ENCODE results near the gene KLC1. TPM values are rescaled to one million over a fixed set of nuclear protein-coding genes. Genes with fewer than 3 reads are reported as not detected.

KLC1 gene
- total and polyA plus RNA-seq, 2 of the 13 experiments (the other 11 are each of a cell fraction or from before 2014, with no cell fraction given): 53.2 to 63.5 TPM

GRCh38 chr14:103715052-103716000 is 86.3 kb downstream of the KLC1 start, which contains the start of the genes XRCC3 and ZFYVE21 (continued):
- no peak for TF ChIP-seq ZHX2 (IDR thresholded peaks at IDR 0.05; ENCODE audit: low read depth)
- peak; percentile 72 for TF ChIP-seq ZHX2 (CRISPR knock-in tag; IDR thresholded peaks at IDR 0.05; ENCODE audit: borderline replicate concordance)
- 0 out of 2 replicates have a peak, but pooled peaks have one; percentile 14 for TF ChIP-seq ZNF513 (CRISPR knock-in tag; conservative IDR thresholded peaks at IDR 0.05)
- TF ChIP-seq ISL2 (CRISPR knock-in tag; IDR thresholded peaks at IDR 0.05): no peak
- peak; percentile 93 for TF ChIP-seq NR2C2 (CRISPR knock-in tag; IDR thresholded peaks at IDR 0.05; ENCODE audit: borderline replicate concordance)
- TF ChIP-seq TOPORS (CRISPR knock-in tag; IDR thresholded peaks at IDR 0.05): peak; percentile 56; the same call in 1 of the 2 replicates
- peak; percentile 42 for TF ChIP-seq POLR2AphosphoS5 (IDR thresholded peaks at IDR 0.05; ENCODE audit: low read depth, low read length)
- peak; percentile 56; the same call in 1 of the 2 replicates for TF ChIP-seq ZNF724P (CRISPR knock-in tag; IDR thresholded peaks at IDR 0.05; ENCODE audit: borderline replicate concordance)
- TF ChIP-seq HBP1 (CRISPR knock-in tag; IDR thresholded peaks at IDR 0.05; ENCODE audit: low read depth): peak; percentile 61; the same call in 1 of the 2 replicates
- peak; percentile 83 for TF ChIP-seq ZFX (CRISPR knock-in tag; IDR thresholded peaks at IDR 0.05; ENCODE audit: low read depth)
- peak; percentile 60; the same call in 1 of the 2 replicates for TF ChIP-seq ZNF558 (CRISPR knock-in tag; IDR thresholded peaks at IDR 0.05; ENCODE audit: borderline replicate concordance)
- TF ChIP-seq EP300 (IDR thresholded peaks at IDR 0.05; ENCODE audit: low read depth in 2 of 2, low read length in 2 of 2): no peak
- no peak; the same call in 1 of the 2 replicates for TF ChIP-seq EP300 (CRISPR knock-in tag; IDR thresholded peaks at IDR 0.05; ENCODE audit: borderline replicate concordance)
- TF ChIP-seq MZF1 (CRISPR knock-in tag; IDR thresholded peaks at IDR 0.05; ENCODE audit: borderline replicate concordance): no peak
- TF ChIP-seq ZNF710 (CRISPR knock-in tag; IDR thresholded peaks at IDR 0.05; ENCODE audit: borderline replicate concordance): no peak
- no peak for TF ChIP-seq ZNF570 (CRISPR knock-in tag; IDR thresholded peaks at IDR 0.05; ENCODE audit: borderline replicate concordance)
- no peak for TF ChIP-seq ZNF333 (CRISPR knock-in tag; IDR thresholded peaks at IDR 0.05; ENCODE audit: borderline replicate concordance)

Measured in HepG2 (cell line).